ENCODE results near the gene ACYP2. TPM values are rescaled to one million over a fixed set of nuclear protein-coding genes. Genes with fewer than 3 reads are reported as not detected.
A peak's percentile ranks its signal among the peaks of the same experiment; 100 is the strongest.
"Not testable (repeated sequence)": the region's sequence is repeated elsewhere in the genome, so short reads cannot be mapped to it uniquely, and the experiment has no call there.

Gene ACYP2
- total RNA-seq (2014; rRNA removed; shearing (Covaris generic)) = 9.2 and 13.6 TPM in 2 replicates

GRCh38 chr2:54115284-54116137 lies at the start of gene ACYP2:
TSS of gene ACYP2 (plus strand) at chr2:54115615.
- H3K36me3 ChIP-seq = peaks cover 4% of the 10 kb centered on the region; the same call in 1 of the 2 replicates
- peak within 1 kb of the TSS; percentile 70 for H3K4me3 ChIP-seq
- DNase-seq (ENCODE audit: low read depth in 1 of 2, low spot score in 2 of 2) = peak; percentile 97
- H3K27me3 ChIP-seq (replicated peaks) = no peaks in the 10 kb centered on the region
- peaks cover 4% of the 10 kb centered on the region; the same call in 1 of the 2 replicates for H3K9me3 ChIP-seq (replicated peaks)
- H3K27ac ChIP-seq = peak within 1 kb of the TSS; percentile 99
- peaks cover 7% of the 10 kb centered on the region; the same call in 1 of the 2 replicates for H3K4me1 ChIP-seq (replicated peaks)

GRCh38 chr2:54065891-54066290 lies 49.5 kb upstream of the ACYP2 start:
- H3K27ac ChIP-seq = peak overlapping the region; percentile 73
- no peak overlapping the region for H3K4me3 ChIP-seq

GRCh38 chr2:54067851-54068375 lies 47.5 kb upstream of the ACYP2 start:
- no peak overlapping the region for H3K4me3 ChIP-seq
- H3K27ac ChIP-seq = no peak overlapping the region
- no peaks in the 10 kb centered on the region for H3K9me3 ChIP-seq (replicated peaks)
- H3K4me1 ChIP-seq (replicated peaks) = peaks cover 18% of the 10 kb centered on the region
- H3K36me3 ChIP-seq = no peaks in the 10 kb centered on the region
- no peaks in the 10 kb centered on the region for H3K27me3 ChIP-seq (replicated peaks)
- DNase-seq (ENCODE audit: low read depth in 1 of 2, low spot score in 2 of 2) = no peak

More at GRCh38 chr2:54065891-54066290, 49.5 kb upstream of the ACYP2 start:
- no peaks in the 10 kb centered on the region for H3K9me3 ChIP-seq (replicated peaks)
- H3K27me3 ChIP-seq (replicated peaks) = no peaks in the 10 kb centered on the region
- H3K36me3 ChIP-seq = no peaks in the 10 kb centered on the region
- peaks cover 18% of the 10 kb centered on the region for H3K4me1 ChIP-seq (replicated peaks)
- DNase-seq (ENCODE audit: low read depth in 1 of 2, low spot score in 2 of 2) = no peak

GRCh38 chr2:54072483-54072882 lies 42.9 kb upstream of the ACYP2 start:
- H3K27me3 ChIP-seq (replicated peaks); H3K4me3 ChIP-seq; H3K27ac ChIP-seq; H3K36me3 ChIP-seq; H3K9me3 ChIP-seq (replicated peaks); DNase-seq (ENCODE audit: low read depth in 1 of 2, low spot score in 2 of 2): not testable (repeated sequence)
- H3K4me1 ChIP-seq (replicated peaks) = peaks cover 23% of the 10 kb centered on the region

GRCh38 chr2:54073796-54074195 lies 41.6 kb upstream of the ACYP2 start:
- no peak overlapping the region for H3K4me3 ChIP-seq
- H3K27me3 ChIP-seq (replicated peaks) = no peaks in the 10 kb centered on the region
- peak in 1 of 2 experiments; percentile 24 for DNase-seq (ENCODE audit: low read depth in 1 of 2, low spot score in 2 of 2)
- H3K27ac ChIP-seq = peak overlapping the region; percentile 51
- no peaks in the 10 kb centered on the region for H3K36me3 ChIP-seq
- peaks cover 17% of the 10 kb centered on the region for H3K4me1 ChIP-seq (replicated peaks)
- H3K9me3 ChIP-seq (replicated peaks) = no peaks in the 10 kb centered on the region

GRCh38 chr2:54074606-54075341 lies 40.6 kb upstream of the ACYP2 start:
- no peaks in the 10 kb centered on the region for H3K9me3 ChIP-seq (replicated peaks)
- no peaks in the 10 kb centered on the region for H3K27me3 ChIP-seq (replicated peaks)
- DNase-seq (ENCODE audit: low read depth in 1 of 2, low spot score in 2 of 2) = peak; percentile 60 to 72
- H3K4me3 ChIP-seq = no peak overlapping the region
- peak overlapping the region; percentile 58 for H3K27ac ChIP-seq
- H3K36me3 ChIP-seq = no peaks in the 10 kb centered on the region
- H3K4me1 ChIP-seq (replicated peaks) = peaks cover 17% of the 10 kb centered on the region

GRCh38 chr2:54076586-54076985 lies 38.8 kb upstream of the ACYP2 start:
- H3K4me3 ChIP-seq = no peak overlapping the region
- H3K4me1 ChIP-seq (replicated peaks) = peaks cover 17% of the 10 kb centered on the region
- no peaks in the 10 kb centered on the region for H3K36me3 ChIP-seq
- no peak overlapping the region for H3K27ac ChIP-seq
- DNase-seq (ENCODE audit: low read depth in 1 of 2, low spot score in 2 of 2) = no peak
- no peaks in the 10 kb centered on the region for H3K27me3 ChIP-seq (replicated peaks)
- H3K9me3 ChIP-seq (replicated peaks) = no peaks in the 10 kb centered on the region

GRCh38 chr2:54077088-54077900 lies 38.1 kb upstream of the ACYP2 start:
- Histone ChIP-seq H3K4me1 (replicated peaks) (peaks cover 17% of the 10 kb centered on the region), H3K36me3 (no peaks in the 10 kb centered on the region), H3K27me3 (replicated peaks) (no peaks in the 10 kb centered on the region), H3K9me3 (replicated peaks) (no peaks in the 10 kb centered on the region), H3K4me3 (no peak overlapping the region), H3K27ac (no peak overlapping the region)
- no peak for DNase-seq (ENCODE audit: low read depth in 1 of 2, low spot score in 2 of 2)

GRCh38 chr2:54079331-54079730 lies 36.1 kb upstream of the ACYP2 start:
- Histone ChIP-seq H3K27me3 (replicated peaks) (no peaks in the 10 kb centered on the region), H3K4me3 (no peak overlapping the region), H3K4me1 (replicated peaks) (peaks cover 10% of the 10 kb centered on the region), H3K9me3 (replicated peaks) (no peaks in the 10 kb centered on the region), H3K36me3 (no peaks in the 10 kb centered on the region), H3K27ac (no peak overlapping the region)
- DNase-seq (ENCODE audit: low read depth in 1 of 2, low spot score in 2 of 2) = no peak

- Histone ChIP-seq H3K4me1 (replicated peaks) (no peaks in the 10 kb centered on the region), H3K9me3 (replicated peaks) (no peaks in the 10 kb centered on the region), H3K4me3 (no peak overlapping the region), H3K36me3 (no peaks in the 10 kb centered on the region), H3K27me3 (replicated peaks) (no peaks in the 10 kb centered on the region), H3K27ac (no peak overlapping the region)
- no peak for DNase-seq (ENCODE audit: low read depth in 1 of 2, low spot score in 2 of 2)
Measured at GRCh38 chr2:54081574-54081973, 33.8 kb upstream of the ACYP2 start.

GRCh38 chr2:54083021-54083420 lies 32.4 kb upstream of the ACYP2 start:
- no peaks in the 10 kb centered on the region for H3K27me3 ChIP-seq (replicated peaks)
- no peak overlapping the region for H3K4me3 ChIP-seq
- no peaks in the 10 kb centered on the region for H3K36me3 ChIP-seq
- H3K27ac ChIP-seq = no peak overlapping the region
- DNase-seq (ENCODE audit: low read depth in 1 of 2, low spot score in 2 of 2) = no peak
- H3K4me1 ChIP-seq (replicated peaks) = no peaks in the 10 kb centered on the region
- no peaks in the 10 kb centered on the region for H3K9me3 ChIP-seq (replicated peaks)

GRCh38 chr2:54083445-54083844 lies 32.0 kb upstream of the ACYP2 start:
- Histone ChIP-seq H3K4me3 (no peak overlapping the region), H3K9me3 (replicated peaks) (no peaks in the 10 kb centered on the region), H3K27ac (no peak overlapping the region), H3K36me3 (no peaks in the 10 kb centered on the region), H3K4me1 (replicated peaks) (no peaks in the 10 kb centered on the region), H3K27me3 (replicated peaks) (no peaks in the 10 kb centered on the region)
- no peak for DNase-seq (ENCODE audit: low read depth in 1 of 2, low spot score in 2 of 2)

- H3K27ac ChIP-seq = no peak overlapping the region
- H3K4me3 ChIP-seq = no peak overlapping the region
- no peak for DNase-seq (ENCODE audit: low read depth in 1 of 2, low spot score in 2 of 2)
- no peaks in the 10 kb centered on the region for H3K4me1 ChIP-seq (replicated peaks)
- H3K36me3 ChIP-seq = no peaks in the 10 kb centered on the region
- H3K9me3 ChIP-seq (replicated peaks) = no peaks in the 10 kb centered on the region
- H3K27me3 ChIP-seq (replicated peaks) = no peaks in the 10 kb centered on the region
Measured at GRCh38 chr2:54084600-54084999, 30.8 kb upstream of the ACYP2 start.
